ENCODE data around the gene GBX1.

Gene GBX1

GRCh38 chr7:151125470-151125845 is 42.0 kb downstream of the GBX1 start:
- FAIRE-seq, result no peak

DNA sequence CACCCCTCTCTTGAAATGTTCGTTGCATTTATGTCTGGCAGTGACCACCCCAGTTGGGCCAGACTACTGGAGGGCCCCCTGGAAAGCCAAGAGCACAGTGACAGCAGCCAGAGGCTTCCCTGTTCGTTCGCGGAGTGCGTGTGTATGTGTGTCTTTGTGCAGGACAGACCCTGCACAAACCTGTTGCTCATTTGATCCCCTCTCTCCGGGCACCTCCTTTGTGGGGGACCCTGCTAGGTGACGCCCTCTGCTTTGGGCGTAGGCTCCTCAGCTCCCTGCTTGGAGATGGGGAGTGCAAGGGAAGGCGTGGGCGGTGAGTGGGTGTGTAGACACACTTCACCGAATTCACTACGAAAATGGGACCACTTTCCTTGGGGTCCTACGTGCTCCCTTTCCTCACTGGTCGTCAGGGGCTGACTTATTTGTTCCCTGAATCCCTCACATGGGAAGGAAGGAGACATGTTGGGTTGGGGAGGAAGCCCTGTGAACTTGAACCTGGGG is 42.5 kb downstream of the GBX1 start:
- no peak for FAIRE-seq

DNA sequence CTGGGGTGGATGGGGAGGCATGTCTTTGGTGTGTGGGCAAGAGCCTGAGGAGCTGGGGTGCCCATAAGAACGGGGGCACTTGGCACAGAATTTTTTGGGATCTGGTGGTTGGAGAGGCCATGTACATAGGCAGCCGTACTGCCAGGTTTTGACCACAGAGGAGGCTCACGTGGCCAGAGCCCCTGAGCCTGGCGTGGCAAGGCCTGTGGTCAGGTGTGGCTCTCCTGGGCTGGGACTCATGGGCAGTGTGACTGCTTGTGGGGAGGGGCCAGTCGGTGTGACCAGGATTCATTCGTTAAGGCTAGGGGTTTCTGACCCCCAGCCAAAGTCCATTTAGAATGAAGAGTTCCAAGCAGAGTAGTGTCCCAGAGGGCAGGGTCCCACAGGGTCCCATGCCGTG is 43.0 kb downstream of the GBX1 start:
- no peak for FAIRE-seq

- FAIRE-seq, result no peak
Measured at GRCh38 chr7:151123822-151124464, 43.6 kb downstream of the GBX1 start.

GRCh38 chr7:151123158-151123821 is 44.2 kb downstream of the GBX1 start:
- no peak for FAIRE-seq

DNA sequence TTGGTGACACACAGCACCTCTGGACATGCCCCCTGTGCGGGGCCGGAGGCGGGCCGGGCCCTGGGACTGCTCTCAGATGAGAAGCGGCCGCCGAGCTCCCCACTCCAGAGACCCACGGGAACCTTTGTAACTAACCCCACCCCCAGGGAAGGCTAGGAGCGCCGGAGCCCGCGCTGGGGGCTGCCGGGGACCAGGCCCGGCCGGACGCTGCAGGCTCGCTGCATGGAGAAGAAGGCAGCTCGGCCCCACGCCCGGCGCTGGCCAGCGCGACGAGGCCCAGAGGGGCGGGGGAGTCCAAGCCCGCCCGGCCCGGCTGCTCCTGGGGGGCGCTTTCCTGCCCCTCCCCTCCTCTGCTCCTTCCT is 44.7 kb downstream of the GBX1 start:
- no peak for FAIRE-seq

DNA sequence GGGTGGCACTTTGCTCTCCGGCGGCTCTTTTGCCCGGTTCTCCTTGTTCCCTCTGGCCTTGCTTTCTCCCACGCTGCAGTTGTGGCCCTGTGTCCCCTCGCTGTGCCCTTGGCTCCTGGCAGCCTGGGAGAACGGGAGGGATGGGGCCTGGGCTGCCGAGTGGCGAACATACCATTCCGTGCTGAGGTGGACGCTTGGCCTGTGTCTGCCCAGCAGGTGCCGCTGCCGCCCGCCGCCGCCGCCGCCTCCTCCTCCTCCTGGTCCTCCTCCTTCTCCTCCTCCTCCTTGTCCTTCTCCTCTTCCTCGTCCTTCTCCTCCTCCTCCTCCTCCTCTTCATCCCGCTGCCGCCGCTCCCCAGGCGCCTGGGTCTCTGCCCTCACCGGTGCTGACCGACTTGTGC is 45.2 kb downstream of the GBX1 start:
- FAIRE-seq, result no peak

- FAIRE-seq, result no peak
Measured at GRCh38 chr7:151121380-151122170, 45.9 kb downstream of the GBX1 start.

- no peak for FAIRE-seq
Measured at GRCh38 chr7:151120896-151121295, 46.6 kb downstream of the GBX1 start.

DNA sequence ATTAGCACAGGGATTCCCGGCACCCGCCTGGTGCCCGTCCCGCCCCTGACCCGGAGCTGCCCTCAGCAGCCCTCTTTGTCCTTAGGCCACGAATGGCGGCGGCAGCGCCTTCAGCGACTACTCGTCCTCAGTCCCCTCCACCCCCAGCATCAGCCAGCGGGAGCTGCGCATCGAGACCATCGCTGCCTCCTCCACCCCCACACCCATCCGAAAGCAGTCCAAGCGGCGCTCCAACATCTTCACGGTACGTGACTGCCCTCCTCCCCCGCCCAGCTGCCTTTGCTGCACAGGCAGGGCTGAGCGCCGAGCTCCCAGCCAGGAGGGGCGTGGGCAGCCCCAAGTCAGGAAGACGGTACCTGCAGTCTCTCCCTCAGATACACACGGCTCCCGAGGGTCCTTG is 47.6 kb downstream of the GBX1 start:
- FAIRE-seq, result no peak

DNA sequence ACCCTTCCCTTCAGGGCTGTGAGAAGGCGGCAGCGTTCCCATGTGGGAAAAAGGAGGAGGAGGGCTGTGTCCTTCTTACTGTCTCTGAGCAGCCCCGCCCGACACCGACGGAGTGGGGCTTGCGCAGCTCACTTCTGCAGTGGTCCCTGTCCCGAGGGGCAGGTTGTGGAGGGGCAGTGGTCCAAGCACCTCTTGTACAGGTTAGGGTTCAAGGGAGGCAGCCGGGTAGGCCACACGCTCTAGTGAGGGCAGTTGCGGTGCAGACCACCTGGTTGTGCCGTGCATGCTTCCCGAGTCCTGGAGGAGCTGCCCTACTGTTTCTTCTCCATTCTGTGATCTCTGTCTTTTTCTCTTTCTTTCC is 48.5 kb downstream of the GBX1 start:
- FAIRE-seq, result no peak

DNA sequence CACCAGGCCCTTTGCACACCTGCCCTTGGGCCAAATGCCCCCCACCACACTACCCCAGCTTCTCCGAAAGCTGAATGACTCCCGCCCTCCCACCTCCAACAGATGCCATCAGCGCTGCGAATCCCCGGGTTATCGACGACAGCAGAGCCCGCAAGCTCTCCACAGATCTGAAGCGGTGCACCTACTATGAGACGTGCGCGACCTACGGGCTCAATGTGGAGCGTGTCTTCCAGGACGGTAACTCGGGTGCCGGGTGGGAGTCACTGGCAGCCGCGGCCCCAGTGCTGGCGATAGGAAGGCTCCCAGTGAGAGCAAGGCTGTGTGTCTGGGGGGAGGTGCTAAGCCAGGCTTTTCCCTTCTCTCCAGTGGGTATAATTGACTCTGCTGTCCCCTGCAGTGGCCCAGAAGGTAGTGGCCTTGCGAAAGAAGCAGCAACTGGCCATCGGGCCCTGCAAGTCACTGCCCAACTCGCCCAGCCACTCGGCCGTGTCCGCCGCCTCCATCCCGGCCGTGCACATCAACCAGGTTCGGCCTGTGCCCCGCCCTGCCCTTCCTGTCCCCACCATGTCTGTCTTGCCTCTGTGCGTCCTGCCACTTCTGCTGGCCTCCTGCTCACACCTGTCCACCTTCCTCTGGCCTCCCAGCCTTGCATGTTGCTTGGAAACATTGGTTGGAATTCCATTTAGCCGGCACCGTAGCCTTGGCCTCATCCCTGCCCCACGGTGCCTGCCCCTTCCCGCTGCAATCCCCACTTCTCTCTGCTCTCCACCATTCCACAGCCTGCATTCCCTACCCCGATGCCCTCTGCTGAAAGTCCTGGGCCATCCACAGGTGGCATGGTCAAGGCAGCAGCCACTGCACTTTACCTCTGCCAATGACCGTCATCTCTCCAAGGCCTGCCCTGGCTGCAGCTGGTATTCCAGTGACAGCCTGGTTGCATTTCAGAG is 49.1 kb downstream of the GBX1 start:
- no peak for FAIRE-seq

- FAIRE-seq, result no peak
Measured at GRCh38 chr7:151117565-151117964, 49.9 kb downstream of the GBX1 start.

GRCh38 chr7:151116603-151117440 is 50.7 kb downstream of the GBX1 start:
- no peak for FAIRE-seq

GRCh38 chr7:151115836-151116418 is 51.6 kb downstream of the GBX1 start:
- no peak for FAIRE-seq

- no peak for FAIRE-seq
Measured at GRCh38 chr7:151115121-151115835, 52.2 kb downstream of the GBX1 start.

- FAIRE-seq, result no peak
Measured at GRCh38 chr7:151114151-151115090, 53.1 kb downstream of the GBX1 start.

- no peak for FAIRE-seq
Measured at GRCh38 chr7:151113344-151114150, 53.9 kb downstream of the GBX1 start.

All from colon (tissue), 2 donors.